NB4 (cell line): ENCODE measurements around the gene TMEM145.

ENCODE experiments used
- MAX ChIP-seq: IDR thresholded peaks from 2 replicates; pipeline ENCODE4 v1.6.1; 2011; ENCODE audit warnings: low read depth, low read length
- MYC ChIP-seq: IDR thresholded peaks from 2 replicates; pipeline ENCODE4 v1.6.1; 2011; ENCODE audit warnings: low read depth, low read length
- POLR2A ChIP-seq: IDR thresholded peaks from 2 replicates; pipeline ENCODE4 v1.6.1; 2011; ENCODE audit warnings: mild to moderate bottlenecking; ENCODE audit not compliant: insufficient read length; ENCODE audit errors: extremely low read depth
- TF ChIP-seq, protein P1 (sequence below): IDR thresholded peaks from one replicate; pipeline ENCODE4 v1.5.1; 2012; ENCODE audit warnings: low read depth, low read length

GRCh38 chr19:42274065-42274682, 38.9 kb upstream of the TMEM145 start:
- TF ChIP-seq, protein P1, sequence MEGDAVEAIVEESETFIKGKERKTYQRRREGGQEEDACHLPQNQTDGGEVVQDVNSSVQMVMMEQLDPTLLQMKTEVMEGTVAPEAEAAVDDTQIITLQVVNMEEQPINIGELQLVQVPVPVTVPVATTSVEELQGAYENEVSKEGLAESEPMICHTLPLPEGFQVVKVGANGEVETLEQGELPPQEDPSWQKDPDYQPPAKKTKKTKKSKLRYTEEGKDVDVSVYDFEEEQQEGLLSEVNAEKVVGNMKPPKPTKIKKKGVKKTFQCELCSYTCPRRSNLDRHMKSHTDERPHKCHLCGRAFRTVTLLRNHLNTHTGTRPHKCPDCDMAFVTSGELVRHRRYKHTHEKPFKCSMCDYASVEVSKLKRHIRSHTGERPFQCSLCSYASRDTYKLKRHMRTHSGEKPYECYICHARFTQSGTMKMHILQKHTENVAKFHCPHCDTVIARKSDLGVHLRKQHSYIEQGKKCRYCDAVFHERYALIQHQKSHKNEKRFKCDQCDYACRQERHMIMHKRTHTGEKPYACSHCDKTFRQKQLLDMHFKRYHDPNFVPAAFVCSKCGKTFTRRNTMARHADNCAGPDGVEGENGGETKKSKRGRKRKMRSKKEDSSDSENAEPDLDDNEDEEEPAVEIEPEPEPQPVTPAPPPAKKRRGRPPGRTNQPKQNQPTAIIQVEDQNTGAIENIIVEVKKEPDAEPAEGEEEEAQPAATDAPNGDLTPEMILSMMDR: no peak
- no peak for TF ChIP-seq POLR2A
- TF ChIP-seq MAX: no peak
- TF ChIP-seq MYC: no peak
